HepG2 (cell line): ENCODE data around the gene CASS4. TPM values are rescaled to one million over a fixed set of nuclear protein-coding genes. Genes with fewer than 3 reads are reported as not detected.

ENCODE experiments used
- HMGXB3 ChIP-seq: sonication (generic); formaldehyde crosslinking; IDR thresholded peaks from 2 replicates; pipeline ENCODE4 v1.4.0; 2020; ENCODE audit warnings: missing genetic modification reagents, borderline replicate concordance
- KDM3A ChIP-seq: IDR thresholded peaks from 2 replicates; pipeline ENCODE4 v1.6.1; 2018; ENCODE audit warnings: low read depth, missing compliant biosample characterization
- KMT2A ChIP-seq: sonication (generic); formaldehyde crosslinking; IDR thresholded peaks from 2 replicates; pipeline ENCODE4 v1.4.0; 2020; ENCODE audit warnings: missing genetic modification reagents
- NAIF1 ChIP-seq: sonication (generic); formaldehyde crosslinking; IDR thresholded peaks from 2 replicates; pipeline ENCODE4 v1.5.0; 2020; ENCODE audit warnings: mild to moderate bottlenecking, missing genetic modification reagents, borderline replicate concordance
- PHF5A ChIP-seq: IDR thresholded peaks from one replicate; pipeline ENCODE4 v1.6.1; 2018; ENCODE audit warnings: low read depth, missing genetic modification reagents; ENCODE audit not compliant: unreplicated experiment
- POGZ ChIP-seq: sonication (generic); formaldehyde crosslinking; IDR thresholded peaks from 2 replicates; pipeline ENCODE4 v1.4.0; 2020; ENCODE audit warnings: mild to moderate bottlenecking, missing genetic modification reagents
- TGIF2 ChIP-seq: IDR thresholded peaks from 2 replicates; pipeline ENCODE4 v1.6.1; 2016; ENCODE audit warnings: control low read depth, missing compliant biosample characterization
- ZBTB2 ChIP-seq: sonication (generic); formaldehyde crosslinking; IDR thresholded peaks from 2 replicates; pipeline ENCODE4 v1.8.0; 2022; ENCODE audit warnings: low read depth, missing genetic modification reagents
- ZNF230 ChIP-seq: sonication (generic); formaldehyde crosslinking; IDR thresholded peaks from 2 replicates; pipeline ENCODE4 v1.4.0; 2020; ENCODE audit warnings: mild to moderate bottlenecking, missing genetic modification reagents
- ZNF281 ChIP-seq: sonication (generic); formaldehyde crosslinking; IDR thresholded peaks from 2 replicates; pipeline ENCODE4 v1.4.0; 2020; ENCODE audit warnings: missing genetic modification reagents, borderline replicate concordance
- ZNF619 ChIP-seq: sonication (generic); formaldehyde crosslinking; IDR thresholded peaks from 2 replicates; pipeline ENCODE4 v1.4.0; 2020; ENCODE audit warnings: mild to moderate bottlenecking, missing genetic modification reagents
- ZNF652 ChIP-seq: IDR thresholded peaks from 2 replicates; pipeline ENCODE4 v1.6.1; 2016; ENCODE audit warnings: low read depth, borderline replicate concordance
- ZNF75D ChIP-seq: sonication (generic); formaldehyde crosslinking; IDR thresholded peaks from 2 replicates; pipeline ENCODE4 v1.8.1; 2023; ENCODE audit warnings: missing genetic modification reagents, mild to moderate bottlenecking, borderline replicate concordance
- ZSCAN20 ChIP-seq: sonication (generic); formaldehyde crosslinking; IDR thresholded peaks from 2 replicates; pipeline ENCODE4 v1.4.0; 2020; ENCODE audit warnings: missing genetic modification reagents, mild to moderate bottlenecking, borderline replicate concordance
- ZSCAN29 ChIP-seq: sonication (generic); formaldehyde crosslinking; conservative IDR thresholded peaks from 2 replicates; pipeline ENCODE4 v1.4.0; 2020; ENCODE audit warnings: mild to moderate bottlenecking, missing genetic modification reagents
- polyA plus RNA-seq, 8 experiments: library from polyadenylated mRNA; depleted of rRNA in 3 of 8; stranded (reverse) in 7 of 8; unstranded in 1 of 8; fragments of >200 nt; fragmentation: Illumina TruSeq in 4 of 8; extraction: Trizol in 4 of 8; gene quantifications; 2 replicates each; pipeline versions ENCODE4 v1.2.1 to v1.2.3, GENCODE V29; 2011 to 2016; ENCODE audit warnings: low read depth in 4 of 8, missing spikeins in 1 of 8, mixed read lengths in 1 of 8; ENCODE audit not compliant: insufficient read depth in 1 of 8
- total RNA-seq, 5 experiments: library from RNA; depleted of rRNA; stranded (reverse); fragments of >200 nt; fragmentation: Illumina TruSeq; extraction: Trizol; gene quantifications; 2 replicates each; pipeline ENCODE4 v1.2.3, GENCODE V29; 2016; ENCODE audit warnings: low read depth in 1 of 5
- TF ChIP-seq, protein P1 (sequence below): sonication (generic); formaldehyde crosslinking; IDR thresholded peaks from 2 replicates; pipeline ENCODE4 v1.9.0; 2021; ENCODE audit warnings: missing genetic modification reagents, borderline replicate concordance
- TF ChIP-seq, protein P2 (sequence below): sonication (generic); formaldehyde crosslinking; IDR thresholded peaks from 2 replicates; pipeline ENCODE4 v1.8.0; 2023; ENCODE audit warnings: mild to moderate bottlenecking, missing genetic modification reagents

Gene CASS4
- total and polyA plus RNA-seq, 2 of the 13 experiments (the other 11 are each of a cell fraction or from before 2014, with no cell fraction given), result 0.17 to 0.49 TPM

DNA sequence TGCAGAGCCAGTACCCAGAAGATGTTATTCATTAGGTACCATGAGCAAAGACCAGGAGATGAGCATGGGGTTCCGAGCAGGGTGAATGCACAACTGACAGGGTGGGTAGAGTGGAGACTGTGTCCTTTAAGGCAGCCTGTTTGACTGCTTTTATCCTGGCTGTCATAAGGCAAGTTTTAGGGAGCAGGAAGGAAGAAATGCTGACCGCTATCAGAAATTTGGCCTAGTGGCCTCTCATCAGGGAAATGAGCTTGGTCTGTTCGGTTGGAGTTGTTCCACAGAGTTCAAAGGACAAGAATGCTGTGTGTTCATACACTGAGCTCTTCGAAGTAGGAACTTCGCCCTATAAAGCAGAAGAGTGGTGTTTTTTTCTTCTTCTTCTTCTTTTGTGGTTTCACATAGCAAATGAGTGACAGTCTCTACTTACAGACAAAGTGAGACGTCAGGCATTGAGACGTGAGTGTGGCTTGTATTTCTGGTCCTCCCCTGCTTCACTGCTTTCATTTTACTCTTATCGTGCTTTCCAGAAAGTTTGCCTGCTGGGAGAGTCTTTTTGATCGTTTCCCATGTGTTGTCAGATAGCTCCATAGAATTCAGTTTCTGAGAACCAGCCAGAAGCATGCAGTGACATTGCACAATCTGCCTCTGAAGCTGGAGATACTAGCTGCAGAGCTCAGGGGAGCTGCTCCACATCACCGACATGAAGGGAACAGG is at the start of gene CASS4 (continued):
- TF ChIP-seq ZSCAN20 (CRISPR knock-in tag) (no peak), ZNF652 (CRISPR knock-in tag) (no peak), ZNF75D (CRISPR knock-in tag) (no peak), HMGXB3 (no peak), ZSCAN29 (CRISPR knock-in tag) (no peak), PHF5A (CRISPR knock-in tag) (no peak), POGZ (CRISPR knock-in tag) (no peak), ZBTB2 (CRISPR knock-in tag) (no peak), NAIF1 (CRISPR knock-in tag) (no peak), ZNF281 (no peak), ZNF230 (CRISPR knock-in tag) (no peak; the same call in 1 of the 2 replicates), TGIF2 (CRISPR knock-in tag) (peak; percentile 88; the same call in 1 of the 2 replicates), KDM3A (CRISPR knock-in tag) (no peak), KMT2A (CRISPR knock-in tag) (peak; percentile 49; the same call in 1 of the 2 replicates), ZNF619 (CRISPR knock-in tag) (no peak; the same call in 1 of the 2 replicates)
- TF ChIP-seq, protein P1, sequence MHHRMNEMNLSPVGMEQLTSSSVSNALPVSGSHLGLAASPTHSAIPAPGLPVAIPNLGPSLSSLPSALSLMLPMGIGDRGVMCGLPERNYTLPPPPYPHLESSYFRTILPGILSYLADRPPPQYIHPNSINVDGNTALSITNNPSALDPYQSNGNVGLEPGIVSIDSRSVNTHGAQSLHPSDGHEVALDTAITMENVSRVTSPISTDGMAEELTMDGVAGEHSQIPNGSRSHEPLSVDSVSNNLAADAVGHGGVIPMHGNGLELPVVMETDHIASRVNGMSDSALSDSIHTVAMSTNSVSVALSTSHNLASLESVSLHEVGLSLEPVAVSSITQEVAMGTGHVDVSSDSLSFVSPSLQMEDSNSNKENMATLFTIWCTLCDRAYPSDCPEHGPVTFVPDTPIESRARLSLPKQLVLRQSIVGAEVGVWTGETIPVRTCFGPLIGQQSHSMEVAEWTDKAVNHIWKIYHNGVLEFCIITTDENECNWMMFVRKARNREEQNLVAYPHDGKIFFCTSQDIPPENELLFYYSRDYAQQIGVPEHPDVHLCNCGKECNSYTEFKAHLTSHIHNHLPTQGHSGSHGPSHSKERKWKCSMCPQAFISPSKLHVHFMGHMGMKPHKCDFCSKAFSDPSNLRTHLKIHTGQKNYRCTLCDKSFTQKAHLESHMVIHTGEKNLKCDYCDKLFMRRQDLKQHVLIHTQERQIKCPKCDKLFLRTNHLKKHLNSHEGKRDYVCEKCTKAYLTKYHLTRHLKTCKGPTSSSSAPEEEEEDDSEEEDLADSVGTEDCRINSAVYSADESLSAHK (CRISPR knock-in tag), result no peak
- TF ChIP-seq, protein P2, sequence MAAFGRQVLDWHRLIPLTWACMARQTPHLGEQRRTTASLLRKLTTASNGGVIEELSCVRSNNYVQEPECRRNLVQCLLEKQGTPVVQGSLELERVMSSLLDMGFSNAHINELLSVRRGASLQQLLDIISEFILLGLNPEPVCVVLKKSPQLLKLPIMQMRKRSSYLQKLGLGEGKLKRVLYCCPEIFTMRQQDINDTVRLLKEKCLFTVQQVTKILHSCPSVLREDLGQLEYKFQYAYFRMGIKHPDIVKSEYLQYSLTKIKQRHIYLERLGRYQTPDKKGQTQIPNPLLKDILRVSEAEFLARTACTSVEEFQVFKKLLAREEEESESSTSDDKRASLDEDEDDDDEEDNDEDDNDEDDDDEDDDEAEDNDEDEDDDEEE (CRISPR knock-in tag), result no peak
